ENCODE data around the gene THRAP3.

Gene THRAP3

DNA sequence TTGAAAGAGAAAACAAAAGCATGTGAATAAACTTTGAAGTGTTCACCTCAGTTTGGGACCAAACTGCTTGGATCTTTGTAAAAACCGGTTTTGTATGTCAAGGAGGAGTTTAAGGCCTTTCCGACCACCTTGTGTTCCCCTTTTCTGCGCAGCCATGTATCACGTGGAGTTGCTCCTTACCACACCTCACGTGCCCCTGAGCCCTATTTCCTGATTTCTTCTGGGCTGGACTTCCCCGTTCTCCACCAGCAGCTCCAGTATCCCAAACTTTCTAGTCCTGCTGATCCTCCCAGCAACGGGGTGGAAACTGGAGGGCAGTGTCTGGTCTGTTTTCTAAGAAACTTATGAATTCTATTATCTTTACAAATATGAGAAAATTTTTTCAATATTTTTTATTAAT lies 80.3 kb downstream of the THRAP3 start:
- DNase-seq, result no peak

- DNase-seq, result no peak
These were observed 81.0 kb downstream of the THRAP3 start for GRCh38 chr1:36304970-36305914.

DNA sequence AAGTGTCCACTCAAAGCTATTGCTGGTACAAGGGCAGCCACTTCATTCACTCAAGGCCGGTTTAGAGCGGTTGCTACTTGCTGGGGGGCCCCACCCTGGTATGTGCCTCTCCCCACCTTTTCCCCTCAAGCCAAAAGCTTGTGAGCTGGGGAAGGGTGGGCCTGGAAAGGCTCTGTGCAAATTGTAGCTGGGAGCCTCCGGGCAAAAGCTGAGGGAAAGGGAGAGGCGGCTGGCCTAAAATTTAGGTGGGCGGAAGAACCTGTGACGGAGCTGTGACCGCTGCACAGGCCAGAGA lies 81.6 kb downstream of the THRAP3 start:
- DNase-seq, result peak in 1 of 3 experiments; percentile 30

DNA sequence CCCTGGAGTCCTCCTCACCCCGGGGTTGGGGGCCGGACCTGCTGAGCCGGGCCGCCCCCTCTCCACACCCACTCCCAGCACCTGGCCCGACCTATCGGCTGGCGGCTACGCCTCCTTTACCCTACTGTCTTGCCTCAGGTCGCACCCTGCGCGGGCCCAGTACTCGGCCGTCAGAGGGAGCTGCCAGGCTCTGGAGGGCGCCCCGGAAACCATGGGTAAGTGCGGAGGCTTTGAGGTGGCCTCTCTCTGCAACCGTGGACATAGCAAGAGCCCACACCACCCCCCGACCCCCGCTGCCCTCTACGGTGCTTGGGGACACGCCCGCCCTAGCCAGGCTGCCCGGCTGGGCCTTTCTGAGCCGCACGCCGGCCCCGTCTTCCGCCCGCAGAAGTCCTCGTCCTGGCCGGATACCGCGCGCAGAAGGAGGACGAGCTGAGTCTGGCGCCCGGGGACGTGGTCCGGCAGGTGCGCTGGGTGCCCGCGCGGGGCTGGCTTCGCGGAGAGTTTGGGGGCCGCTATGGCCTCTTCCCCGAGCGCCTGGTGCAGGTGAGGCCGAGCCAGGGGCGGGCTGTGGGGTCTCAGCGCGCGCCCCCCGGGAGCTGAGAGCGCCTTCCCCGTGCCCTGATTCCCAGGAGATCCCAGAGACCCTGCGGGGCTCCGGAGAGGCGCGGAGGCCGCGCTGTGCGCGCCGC lies 82.1 kb downstream of the THRAP3 start, which contains the start of gene SH3D21:
Gene SH3D21, plus strand, starts transcription at position 159 of the 692 bp plus-strand sequence. Its CDS starts 53 bp downstream, at position 212.
- peak; percentile 41 to 85 (median 73) for DNase-seq

GRCh38 chr1:36306902-36307456 lies 82.7 kb downstream of the THRAP3 start:
- DNase-seq, result peak; percentile 94 to 95 (median 94)

DNA sequence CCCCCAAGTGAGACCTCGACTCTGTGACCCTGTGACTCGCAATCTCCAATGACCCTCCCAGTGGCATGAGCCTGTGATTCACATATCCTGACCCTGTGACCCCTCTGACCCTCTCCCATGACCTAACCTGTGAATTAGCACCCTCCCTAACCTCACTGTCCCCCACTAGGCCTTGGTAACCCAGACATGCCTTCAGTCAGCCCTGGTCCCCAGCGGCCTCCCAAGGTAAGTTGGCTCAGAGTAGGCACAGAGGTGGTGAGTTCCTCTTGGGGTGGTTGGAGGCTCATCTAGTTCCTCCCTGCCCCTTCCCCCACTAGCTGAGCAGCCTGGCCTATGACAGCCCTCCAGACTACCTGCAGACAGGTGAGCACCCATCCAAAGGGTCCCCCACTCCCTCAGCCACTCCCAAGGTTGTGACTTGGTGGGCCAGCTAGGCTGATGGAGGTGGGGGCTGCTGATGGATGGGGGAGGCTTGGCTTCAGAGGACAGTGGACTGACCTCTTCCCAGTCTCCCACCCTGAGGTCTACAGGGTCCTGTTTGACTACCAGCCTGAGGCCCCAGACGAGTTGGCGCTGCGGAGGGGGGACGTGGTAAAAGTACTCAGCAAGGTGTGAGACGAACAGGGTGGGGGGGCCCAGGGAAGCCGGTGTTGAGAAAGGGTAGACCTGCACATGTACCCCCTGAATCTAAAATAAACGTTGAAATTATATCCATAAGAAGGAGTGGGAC lies 83.5 kb downstream of the THRAP3 start:
- no peak for DNase-seq

- DNase-seq, result no peak
These were observed 85.2 kb downstream of the THRAP3 start for GRCh38 chr1:36309397-36309796.

DNA sequence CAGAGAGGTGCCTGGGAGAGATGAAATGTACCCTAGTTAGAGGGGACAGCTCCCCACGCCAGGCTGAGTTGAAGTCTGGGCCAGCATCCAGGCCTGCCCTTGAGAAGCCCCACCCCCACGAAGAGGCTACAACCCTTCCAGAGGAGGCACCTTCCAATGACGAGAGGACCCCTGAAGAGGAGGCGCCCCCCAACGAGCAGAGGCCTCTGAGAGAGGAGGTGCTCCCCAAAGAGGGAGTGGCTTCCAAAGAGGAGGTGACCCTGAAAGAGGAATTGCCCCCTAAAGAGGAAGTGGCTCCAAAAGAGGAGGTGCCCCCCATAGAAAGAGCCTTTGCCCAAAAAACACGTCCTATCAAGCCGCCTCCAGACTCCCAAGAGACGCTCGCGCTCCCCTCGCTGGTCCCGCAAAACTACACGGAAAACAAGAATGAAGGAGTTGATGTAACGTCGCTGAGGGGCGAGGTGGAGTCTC lies 96.1 kb downstream of the THRAP3 start:
- no peak for DNase-seq

GRCh38 chr1:36320767-36321118 lies 96.5 kb downstream of the THRAP3 start:
- DNase-seq, result no peak

- no peak for DNase-seq
These were observed 97.1 kb downstream of the THRAP3 start for GRCh38 chr1:36321119-36321951.

GRCh38 chr1:36322041-36322785 lies 98.0 kb downstream of the THRAP3 start:
- no peak for DNase-seq

DNA sequence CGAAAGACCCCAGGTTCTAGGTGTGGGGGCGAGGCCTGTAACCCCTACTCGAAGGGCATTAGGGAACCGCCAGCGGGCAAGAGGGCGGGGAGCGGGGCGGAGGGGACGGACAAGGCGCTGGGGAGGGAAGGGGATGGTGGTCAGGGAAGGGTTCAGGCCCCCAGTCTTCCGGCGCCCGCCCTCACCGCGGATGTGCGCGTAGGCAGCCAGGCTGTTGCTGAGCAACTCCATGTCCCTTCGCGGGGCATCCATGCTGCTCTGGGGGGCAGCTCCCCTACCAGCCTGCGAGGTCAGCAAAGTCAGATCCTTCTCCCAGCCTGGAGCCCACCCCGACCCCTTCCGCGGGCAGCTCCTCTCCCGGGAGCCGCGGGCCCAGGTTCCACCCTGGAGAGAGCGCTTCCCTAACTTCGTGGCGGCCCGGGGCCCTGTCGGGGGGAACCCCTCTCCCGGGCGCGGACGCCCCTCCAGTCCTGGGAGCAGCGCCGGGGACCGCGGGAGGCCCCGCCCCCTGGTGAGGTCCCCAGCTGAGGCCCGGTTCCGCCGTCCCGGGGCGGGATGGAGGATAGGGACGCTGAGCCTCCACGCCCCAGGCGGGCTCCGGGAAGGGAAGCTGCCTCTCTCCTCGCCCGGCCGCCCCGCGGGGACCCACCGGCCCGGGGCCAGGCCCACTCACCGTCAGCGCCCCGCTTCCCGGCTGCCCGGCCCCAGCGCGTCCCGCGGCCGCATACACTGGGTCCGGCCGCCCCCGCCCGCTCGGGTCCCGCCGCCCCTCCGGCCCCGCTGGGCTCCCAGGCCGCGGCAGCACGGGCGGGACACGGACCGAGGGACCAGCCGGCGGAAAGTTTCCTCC lies 98.8 kb downstream of the THRAP3 start:
- DNase-seq, result no peak

- DNase-seq, result peak in 2 of 3 experiments; percentile 12 to 16
These were observed 99.6 kb downstream of the THRAP3 start, which contains the start of gene EVA1B for GRCh38 chr1:36323636-36324352. Gene EVA1B (minus strand): TSS chr1:36323645. CDS start chr1:36323037, 608 bp downstream.

- DNase-seq, result no peak
These were observed 100.1 kb downstream of the THRAP3 start for GRCh38 chr1:36324353-36324703.

- no peak for DNase-seq
These were observed 102.3 kb downstream of the THRAP3 start for GRCh38 chr1:36326499-36326898.

DNA sequence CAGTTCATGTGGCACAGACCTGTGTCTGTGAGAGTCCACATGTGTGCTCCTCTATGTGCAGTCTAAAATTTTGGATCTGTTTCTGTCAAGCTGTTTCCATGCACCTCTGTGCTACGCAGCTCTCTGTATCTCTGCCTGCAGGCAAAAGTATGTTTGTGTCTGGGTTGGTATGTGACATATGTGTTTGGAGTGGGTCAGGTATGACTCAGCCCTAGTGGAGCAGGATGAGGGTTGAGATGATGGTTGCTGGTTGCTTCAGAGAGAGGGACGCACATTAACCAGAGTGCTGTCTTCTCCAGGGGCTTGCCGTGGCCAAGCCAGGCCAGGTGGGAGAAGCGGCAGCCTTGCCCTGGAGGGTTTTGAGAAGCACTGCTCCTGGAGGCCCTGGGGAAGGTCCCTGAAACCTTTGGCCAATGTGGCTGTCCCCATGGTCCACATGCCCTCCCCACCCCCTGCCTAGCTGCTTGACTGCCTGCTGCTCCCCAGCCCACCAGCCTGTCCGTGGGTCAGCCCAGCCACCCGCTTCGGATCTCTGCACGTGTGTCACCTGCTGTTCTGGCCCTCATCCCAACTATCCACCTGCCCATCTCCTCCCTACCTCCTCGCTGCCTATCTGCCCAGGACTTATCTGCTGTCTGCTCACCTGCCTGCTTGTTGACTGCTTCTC lies 103.3 kb downstream of the THRAP3 start:
- no peak for DNase-seq

- no peak for DNase-seq
These were observed 103.8 kb downstream of the THRAP3 start for GRCh38 chr1:36328088-36328480.

DNA sequence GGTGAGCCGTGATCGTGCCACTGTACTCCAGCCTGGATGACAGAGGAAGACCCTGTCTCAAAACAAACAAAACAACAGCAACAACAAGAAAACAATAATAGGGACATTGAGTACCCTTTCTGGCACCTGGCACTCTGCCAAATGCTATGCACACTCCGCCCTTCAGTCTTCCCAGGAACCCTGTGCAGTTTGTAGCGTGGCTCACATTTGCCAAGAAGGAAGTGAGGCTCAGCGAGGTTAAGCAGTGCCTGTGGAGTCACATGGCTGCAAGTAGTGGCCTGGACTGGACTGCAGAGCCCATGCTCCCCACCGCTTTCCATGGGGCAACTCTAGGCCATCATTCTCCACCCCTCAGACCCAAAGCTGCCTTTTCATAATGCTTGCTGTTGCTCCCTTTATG lies 104.5 kb downstream of the THRAP3 start:
- DNase-seq, result peak in 2 of 3 experiments; percentile 16 to 36

GRCh38 chr1:36329817-36330216 lies 105.6 kb downstream of the THRAP3 start:
- DNase-seq, result no peak
